AG09309 (cell line): Measurements from ENCODE around the gene HBQ1.
"Not testable (repeated sequence)": the region's sequence is repeated elsewhere in the genome, so short reads cannot be mapped to it uniquely, and the experiment has no call there.

Experiments used
- DNase-seq: peaks from one replicate; pipeline ENCODE4 v3.0.0-alpha.2; 2010; ENCODE audit warnings: low read depth
- H3K4me3 ChIP-seq: 2 replicates; pipeline ENCODE4 v1.5.1; 2011; ENCODE audit warnings: mild to moderate bottlenecking, low read depth, low read length, moderate library complexity; ENCODE audit not compliant: control insufficient read depth
- TF ChIP-seq, protein P1 (sequence below): IDR thresholded peaks from 2 replicates; pipeline ENCODE4 v1.5.1; 2011; ENCODE audit warnings: mild to moderate bottlenecking, low read depth, low read length, inconsistent platforms; ENCODE audit not compliant: insufficient read depth, control insufficient read depth; ENCODE audit errors: missing control alignments

The HBQ1 gene

DNA sequence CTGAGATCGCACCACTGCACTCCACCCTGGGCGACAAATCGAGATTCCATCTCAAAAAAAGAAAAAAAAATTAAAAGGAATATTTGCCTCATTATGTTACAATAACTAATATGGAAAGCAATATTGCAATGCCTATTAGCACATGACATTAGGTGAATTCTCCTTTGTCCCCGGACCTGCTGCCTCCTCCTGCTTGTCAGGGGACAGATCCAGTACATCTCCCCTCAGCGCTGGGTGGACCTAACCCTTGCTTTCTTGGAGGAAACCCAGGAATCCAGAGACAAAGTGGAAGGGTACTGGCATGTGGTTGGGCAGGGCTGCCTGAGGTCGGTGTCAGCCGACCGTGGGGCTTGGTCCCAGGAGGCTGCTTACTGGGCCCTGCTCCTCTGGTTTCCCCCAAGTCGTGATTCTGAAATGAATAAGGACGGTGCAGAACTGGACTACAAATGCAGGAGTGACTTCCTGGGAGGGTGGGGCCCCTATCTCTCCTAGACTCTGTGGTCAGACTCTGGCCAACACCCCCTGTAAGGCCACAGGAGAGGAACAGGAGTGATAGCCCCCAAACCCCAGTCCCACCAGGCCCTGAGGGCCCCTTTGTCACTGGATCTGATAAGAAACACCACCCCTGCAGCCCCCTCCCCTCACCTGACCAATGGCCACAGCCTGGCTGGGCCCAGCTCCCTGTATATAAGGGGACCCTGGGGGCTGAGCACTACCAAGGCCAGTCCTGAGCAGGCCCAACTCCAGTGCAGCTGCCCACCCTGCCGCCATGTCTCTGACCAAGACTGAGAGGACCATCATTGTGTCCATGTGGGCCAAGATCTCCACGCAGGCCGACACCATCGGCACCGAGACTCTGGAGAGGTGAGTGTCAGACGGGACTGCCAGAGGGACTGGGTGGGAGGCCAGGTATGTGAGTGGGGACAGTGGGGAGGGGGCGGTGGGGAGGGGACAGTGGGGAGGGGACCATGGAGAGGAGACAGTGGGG lies 27.8 kb upstream of the HBQ1 start, which contains the start of gene HBZ:
TSS of gene HBZ (plus strand) at position 504 of the 988 bp plus-strand sequence. CDS start at position 770, 266 bp downstream.
- no peak within 1 kb of the TSS for H3K4me3 ChIP-seq
- no peak for DNase-seq
- TF ChIP-seq, protein P1, sequence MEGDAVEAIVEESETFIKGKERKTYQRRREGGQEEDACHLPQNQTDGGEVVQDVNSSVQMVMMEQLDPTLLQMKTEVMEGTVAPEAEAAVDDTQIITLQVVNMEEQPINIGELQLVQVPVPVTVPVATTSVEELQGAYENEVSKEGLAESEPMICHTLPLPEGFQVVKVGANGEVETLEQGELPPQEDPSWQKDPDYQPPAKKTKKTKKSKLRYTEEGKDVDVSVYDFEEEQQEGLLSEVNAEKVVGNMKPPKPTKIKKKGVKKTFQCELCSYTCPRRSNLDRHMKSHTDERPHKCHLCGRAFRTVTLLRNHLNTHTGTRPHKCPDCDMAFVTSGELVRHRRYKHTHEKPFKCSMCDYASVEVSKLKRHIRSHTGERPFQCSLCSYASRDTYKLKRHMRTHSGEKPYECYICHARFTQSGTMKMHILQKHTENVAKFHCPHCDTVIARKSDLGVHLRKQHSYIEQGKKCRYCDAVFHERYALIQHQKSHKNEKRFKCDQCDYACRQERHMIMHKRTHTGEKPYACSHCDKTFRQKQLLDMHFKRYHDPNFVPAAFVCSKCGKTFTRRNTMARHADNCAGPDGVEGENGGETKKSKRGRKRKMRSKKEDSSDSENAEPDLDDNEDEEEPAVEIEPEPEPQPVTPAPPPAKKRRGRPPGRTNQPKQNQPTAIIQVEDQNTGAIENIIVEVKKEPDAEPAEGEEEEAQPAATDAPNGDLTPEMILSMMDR, result no peak

DNA sequence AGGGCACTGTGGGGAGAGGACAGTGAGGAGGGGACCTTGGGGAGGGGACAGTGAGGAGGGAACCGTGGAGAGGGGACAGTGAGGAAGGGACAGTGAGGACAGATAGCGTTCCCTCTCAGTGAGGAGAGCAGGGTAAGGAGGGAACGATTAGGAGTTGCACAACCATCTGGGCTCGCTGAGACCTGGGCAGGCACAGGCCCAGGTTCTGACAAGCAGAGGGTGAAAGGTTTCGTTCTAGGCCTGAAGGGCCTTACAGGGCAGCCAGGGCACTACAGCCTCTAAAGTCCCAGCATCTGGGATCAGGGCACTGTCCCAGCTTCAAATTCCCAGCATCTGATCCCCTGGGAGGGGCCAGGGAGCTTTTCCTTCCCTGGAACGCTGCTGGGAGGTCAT lies 27.1 kb upstream of the HBQ1 start:
- DNase-seq, H3K4me3 ChIP-seq: not testable (repeated sequence)

DNA sequence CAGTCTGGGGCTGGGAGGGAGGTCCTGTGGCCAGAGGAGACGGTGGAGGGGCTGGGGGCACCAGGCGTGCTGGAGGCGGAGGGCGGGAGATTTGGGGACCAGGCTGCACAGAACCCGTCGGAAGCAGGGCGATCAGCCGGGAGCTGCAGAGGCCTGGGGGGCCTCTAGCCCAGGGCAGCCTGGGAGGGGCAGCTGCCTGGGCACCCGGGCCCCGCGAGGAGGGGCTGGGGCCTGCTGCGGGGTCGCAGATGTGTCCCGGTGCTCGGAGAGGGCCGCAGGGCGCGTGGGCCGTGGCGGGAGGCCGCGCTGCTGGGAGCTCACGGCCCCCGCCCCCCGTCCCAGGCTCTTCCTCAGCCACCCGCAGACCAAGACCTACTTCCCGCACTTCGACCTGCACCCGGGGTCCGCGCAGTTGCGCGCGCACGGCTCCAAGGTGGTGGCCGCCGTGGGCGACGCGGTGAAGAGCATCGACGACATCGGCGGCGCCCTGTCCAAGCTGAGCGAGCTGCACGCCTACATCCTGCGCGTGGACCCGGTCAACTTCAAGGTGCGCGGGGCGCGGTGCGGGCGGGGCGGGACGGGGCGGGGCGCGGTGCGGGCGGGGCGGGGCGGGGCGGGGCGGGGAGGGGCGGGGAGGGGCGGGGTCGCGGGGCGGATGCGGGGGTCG lies 26.6 kb upstream of the HBQ1 start:
- H3K4me3 ChIP-seq, DNase-seq: not testable (repeated sequence)

DNA sequence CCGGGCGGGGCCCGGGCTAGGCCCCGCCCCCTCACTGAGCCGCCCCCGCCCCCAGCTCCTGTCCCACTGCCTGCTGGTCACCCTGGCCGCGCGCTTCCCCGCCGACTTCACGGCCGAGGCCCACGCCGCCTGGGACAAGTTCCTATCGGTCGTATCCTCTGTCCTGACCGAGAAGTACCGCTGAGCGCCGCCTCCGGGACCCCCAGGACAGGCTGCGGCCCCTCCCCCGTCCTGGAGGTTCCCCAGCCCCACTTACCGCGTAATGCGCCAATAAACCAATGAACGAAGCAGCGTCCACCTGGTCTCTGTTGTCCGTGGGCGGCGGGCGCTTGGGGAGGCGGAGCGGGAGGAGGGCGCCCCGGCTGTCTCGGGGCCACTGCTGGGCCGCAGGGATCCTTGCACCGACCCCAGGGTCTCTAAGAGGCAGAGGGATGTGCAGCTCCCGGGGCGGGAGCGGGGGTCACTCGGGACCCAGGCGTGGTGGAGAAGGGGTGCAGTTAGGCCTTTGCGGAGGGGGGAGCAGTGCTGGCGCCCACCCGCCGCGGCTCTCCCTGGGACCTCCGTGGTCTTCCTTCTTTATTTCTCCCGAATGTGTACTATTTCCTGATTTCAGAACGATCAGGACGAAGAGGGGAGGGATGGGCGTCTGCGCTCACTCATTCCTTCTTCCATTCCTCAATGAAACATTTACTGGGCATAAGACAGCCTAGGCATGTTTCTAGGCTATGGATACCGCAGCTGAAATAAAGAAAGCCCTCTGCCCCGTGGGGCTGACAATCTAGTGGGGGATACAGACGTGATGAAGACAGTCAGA lies 25.8 kb upstream of the HBQ1 start:
- H3K4me3 ChIP-seq, result peak overlapping the region; percentile 10

DNA sequence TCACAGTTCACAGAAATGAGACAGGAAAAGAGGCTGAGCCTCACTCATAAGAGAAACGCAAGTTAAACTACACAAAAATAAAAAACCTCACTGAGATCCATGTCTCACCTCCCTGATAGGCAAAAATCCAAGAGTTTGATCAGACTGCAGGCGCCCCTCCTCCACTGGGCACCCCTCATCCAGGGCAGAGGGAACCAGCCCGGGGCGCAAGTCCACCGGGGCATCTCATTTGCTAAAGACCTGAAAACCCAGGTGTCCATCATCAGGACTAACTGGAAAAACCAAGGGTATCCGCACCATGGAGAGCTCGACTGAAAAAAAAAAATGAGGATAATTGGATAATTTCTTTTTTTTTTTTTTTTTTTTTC lies 25.2 kb upstream of the HBQ1 start:
- no peak for DNase-seq
- H3K4me3 ChIP-seq, result no peak overlapping the region
- TF ChIP-seq, protein P1, result no peak

More for the DNA sequence above, 25.8 kb upstream of the HBQ1 start:
- TF ChIP-seq, protein P1, result no peak
- DNase-seq, result no peak

DNA sequence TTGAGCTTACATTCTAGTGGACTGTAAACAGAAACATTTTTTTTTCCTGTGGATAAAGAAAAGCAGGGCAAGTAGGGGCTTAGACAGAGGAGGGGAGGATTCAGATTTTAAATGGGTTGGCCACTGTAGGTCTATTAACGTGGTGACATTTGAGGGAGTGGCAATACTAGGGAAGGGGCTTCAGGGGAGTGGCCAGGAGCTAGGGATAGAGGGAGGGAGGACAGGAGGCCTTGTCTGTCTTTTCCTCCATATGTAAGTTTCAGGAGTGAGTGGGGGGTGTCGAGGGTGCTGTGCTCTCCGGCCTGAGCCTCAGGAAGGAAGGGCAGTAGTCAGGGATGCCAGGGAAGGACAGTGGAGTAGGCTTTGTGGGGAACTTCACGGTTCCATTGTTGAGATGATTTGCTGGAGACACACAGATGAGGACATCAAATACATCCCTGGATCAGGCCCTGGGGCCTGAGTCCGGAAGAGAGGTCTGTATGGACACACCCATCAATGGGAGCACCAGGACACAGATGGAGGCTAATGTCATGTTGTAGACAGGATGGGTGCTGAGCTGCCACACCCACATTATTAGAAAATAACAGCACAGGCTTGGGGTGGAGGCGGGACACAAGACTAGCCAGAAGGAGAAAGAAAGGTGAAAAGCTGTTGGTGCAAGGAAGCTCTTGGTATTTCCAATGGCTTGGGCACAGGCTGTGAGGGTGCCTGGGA lies 21.0 kb upstream of the HBQ1 start:
- no peak for DNase-seq
- TF ChIP-seq, protein P1, result no peak

DNA sequence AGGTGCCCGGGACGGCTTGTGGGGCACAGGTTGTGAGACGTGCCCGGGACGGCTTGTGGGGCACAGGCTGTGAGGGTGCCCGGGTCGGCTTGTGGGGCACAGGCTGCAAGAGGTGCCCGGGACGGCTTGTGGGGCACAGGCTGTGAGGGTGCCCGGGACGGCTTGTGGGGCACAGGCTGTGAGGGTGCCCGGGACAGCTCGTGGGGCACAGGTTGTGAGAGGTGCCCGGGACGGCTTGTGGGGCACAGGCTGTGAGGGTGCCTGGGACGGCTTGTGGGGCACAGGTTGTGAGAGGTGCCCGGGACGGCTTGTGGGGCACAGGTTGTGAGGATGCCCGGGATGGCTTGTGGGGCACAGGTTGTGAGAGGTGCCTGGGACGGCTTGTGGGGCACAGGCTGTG lies 20.0 kb upstream of the HBQ1 start:
- H3K4me3 ChIP-seq, result not testable (repeated sequence)

More for the DNA sequence above, 21.0 kb upstream of the HBQ1 start:
- no peak overlapping the region for H3K4me3 ChIP-seq

More for the DNA sequence above, 20.0 kb upstream of the HBQ1 start:
- not testable (repeated sequence) for DNase-seq
